GM19463 (cell line): Measurements from ENCODE around the gene LYL1.

ENCODE experiments used
- ATAC-seq: cut with Tn5 transposase; IDR thresholded peaks from one replicate; pipeline ENCODE4 v1.9.1; 2021; ENCODE audit warnings: mild to moderate bottlenecking, moderate library complexity; ENCODE audit not compliant: unreplicated experiment

The LYL1 gene

GRCh38 chr19:13078381-13078780 lies 24.3 kb downstream of the LYL1 start:
- ATAC-seq: no peak

GRCh38 chr19:13077240-13077639 lies 25.4 kb downstream of the LYL1 start:
- ATAC-seq: no peak

GRCh38 chr19:13076787-13077186 lies 25.9 kb downstream of the LYL1 start:
- no peak for ATAC-seq

GRCh38 chr19:13076320-13076719 lies 26.3 kb downstream of the LYL1 start:
- no peak for ATAC-seq

- ATAC-seq: no peak
These were observed 28.3 kb downstream of the LYL1 start for GRCh38 chr19:13074378-13074777.

- ATAC-seq: no peak
These were observed 29.4 kb downstream of the LYL1 start for GRCh38 chr19:13073263-13073662.

GRCh38 chr19:13072188-13072908 lies 30.3 kb downstream of the LYL1 start:
- no peak for ATAC-seq

GRCh38 chr19:13071444-13072187 lies 31.0 kb downstream of the LYL1 start:
- no peak for ATAC-seq

- no peak for ATAC-seq
These were observed 32.1 kb downstream of the LYL1 start for GRCh38 chr19:13070425-13071140.

GRCh38 chr19:13069415-13070359 lies 33.0 kb downstream of the LYL1 start:
- ATAC-seq: no peak

GRCh38 chr19:13068085-13068846 lies 34.4 kb downstream of the LYL1 start:
- ATAC-seq: no peak

- no peak for ATAC-seq
These were observed 35.5 kb downstream of the LYL1 start for GRCh38 chr19:13066933-13067807.

GRCh38 chr19:13066226-13066625 lies 36.4 kb downstream of the LYL1 start:
- no peak for ATAC-seq

GRCh38 chr19:13064092-13064489 lies 38.6 kb downstream of the LYL1 start:
- no peak for ATAC-seq

GRCh38 chr19:13063461-13064091 lies 39.1 kb downstream of the LYL1 start:
- ATAC-seq: no peak

- ATAC-seq: no peak
These were observed 40.3 kb downstream of the LYL1 start for GRCh38 chr19:13062317-13062716.

GRCh38 chr19:13060964-13061927 lies 41.4 kb downstream of the LYL1 start:
- ATAC-seq: no peak
